Mesothelial cell of epicardium (in vitro differentiated cells): Measurements from ENCODE around the gene THSD7A. TPM values are rescaled to one million over a fixed set of nuclear protein-coding genes. Genes with fewer than 3 reads are reported as not detected.

Source experiments
- DNase-seq, 2 experiments: peaks; one replicate each; pipeline ENCODE4 v3.0.0; 2021; ENCODE audit warnings: low spot score in 2 of 2; ENCODE audit not compliant: unreplicated experiment in 2 of 2
- H3K27ac Mint-ChIP-seq: 2 replicates; pipeline ENCODE4 v1.8.0; 2021; ENCODE audit warnings: mixed read lengths
- H3K27me3 Mint-ChIP-seq: 2 replicates; pipeline ENCODE4 v1.8.0; 2021; ENCODE audit warnings: low read depth, mixed read lengths
- H3K36me3 Mint-ChIP-seq: 2 replicates; pipeline ENCODE4 v1.8.0; 2021; ENCODE audit warnings: mixed read lengths
- H3K4me1 Mint-ChIP-seq: 2 replicates; pipeline ENCODE4 v1.8.0; 2021; ENCODE audit warnings: mixed read lengths
- H3K4me3 Mint-ChIP-seq: 2 replicates; pipeline ENCODE4 v1.8.0; 2021; ENCODE audit warnings: mild to moderate bottlenecking, moderate library complexity, mixed read lengths
- H3K9me3 Mint-ChIP-seq: 2 replicates; pipeline ENCODE4 v1.8.0; 2021; ENCODE audit warnings: mixed read lengths
- total RNA-seq: library from RNA; stranded (reverse); gene quantifications from 3 replicates; pipeline ENCODE4 v1.2.1, GENCODE V29; 2021
- TF ChIP-seq, protein P1 (sequence below): fragments of 200-600 bp; sonication (generic); IDR thresholded peaks from one replicate; pipeline ENCODE4 v1.5.0; 2021; ENCODE audit warnings: antibody characterized with exemption; ENCODE audit not compliant: unreplicated experiment

The THSD7A gene
- total RNA-seq, 1 donor from 2014 or later, result 13.4 TPM

DNA sequence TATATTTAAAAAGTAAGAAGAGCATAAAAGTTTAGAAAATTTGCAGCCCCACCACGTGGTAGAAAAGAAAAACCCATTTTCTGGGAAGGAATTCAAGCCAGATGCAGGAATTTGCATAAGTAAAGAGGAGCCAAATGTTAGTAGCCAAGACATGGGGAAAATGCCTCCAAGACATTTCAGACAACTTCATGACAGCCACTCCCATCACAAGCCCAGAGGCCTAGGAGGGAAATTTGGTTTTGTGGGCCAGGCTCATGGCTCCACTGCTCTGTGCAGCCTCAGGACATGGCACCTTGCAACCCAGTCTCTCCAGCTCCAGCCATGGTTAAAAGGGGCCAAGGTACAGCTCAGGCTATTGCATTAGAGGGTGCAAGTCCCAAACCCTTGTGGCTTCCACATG, 411.9 kb downstream of the THSD7A start:
- Mint-ChIP-seq H3K27ac (no peak overlapping the region), H3K9me3 (peaks cover 15% of the 10 kb centered on the region), H3K4me3 (no peak overlapping the region), H3K27me3 (no peaks in the 10 kb centered on the region), H3K4me1 (no peaks in the 10 kb centered on the region), H3K36me3 (peaks cover 26% of the 10 kb centered on the region)
- TF ChIP-seq, protein P1, sequence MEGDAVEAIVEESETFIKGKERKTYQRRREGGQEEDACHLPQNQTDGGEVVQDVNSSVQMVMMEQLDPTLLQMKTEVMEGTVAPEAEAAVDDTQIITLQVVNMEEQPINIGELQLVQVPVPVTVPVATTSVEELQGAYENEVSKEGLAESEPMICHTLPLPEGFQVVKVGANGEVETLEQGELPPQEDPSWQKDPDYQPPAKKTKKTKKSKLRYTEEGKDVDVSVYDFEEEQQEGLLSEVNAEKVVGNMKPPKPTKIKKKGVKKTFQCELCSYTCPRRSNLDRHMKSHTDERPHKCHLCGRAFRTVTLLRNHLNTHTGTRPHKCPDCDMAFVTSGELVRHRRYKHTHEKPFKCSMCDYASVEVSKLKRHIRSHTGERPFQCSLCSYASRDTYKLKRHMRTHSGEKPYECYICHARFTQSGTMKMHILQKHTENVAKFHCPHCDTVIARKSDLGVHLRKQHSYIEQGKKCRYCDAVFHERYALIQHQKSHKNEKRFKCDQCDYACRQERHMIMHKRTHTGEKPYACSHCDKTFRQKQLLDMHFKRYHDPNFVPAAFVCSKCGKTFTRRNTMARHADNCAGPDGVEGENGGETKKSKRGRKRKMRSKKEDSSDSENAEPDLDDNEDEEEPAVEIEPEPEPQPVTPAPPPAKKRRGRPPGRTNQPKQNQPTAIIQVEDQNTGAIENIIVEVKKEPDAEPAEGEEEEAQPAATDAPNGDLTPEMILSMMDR, result no peak
- no peak for DNase-seq

DNA sequence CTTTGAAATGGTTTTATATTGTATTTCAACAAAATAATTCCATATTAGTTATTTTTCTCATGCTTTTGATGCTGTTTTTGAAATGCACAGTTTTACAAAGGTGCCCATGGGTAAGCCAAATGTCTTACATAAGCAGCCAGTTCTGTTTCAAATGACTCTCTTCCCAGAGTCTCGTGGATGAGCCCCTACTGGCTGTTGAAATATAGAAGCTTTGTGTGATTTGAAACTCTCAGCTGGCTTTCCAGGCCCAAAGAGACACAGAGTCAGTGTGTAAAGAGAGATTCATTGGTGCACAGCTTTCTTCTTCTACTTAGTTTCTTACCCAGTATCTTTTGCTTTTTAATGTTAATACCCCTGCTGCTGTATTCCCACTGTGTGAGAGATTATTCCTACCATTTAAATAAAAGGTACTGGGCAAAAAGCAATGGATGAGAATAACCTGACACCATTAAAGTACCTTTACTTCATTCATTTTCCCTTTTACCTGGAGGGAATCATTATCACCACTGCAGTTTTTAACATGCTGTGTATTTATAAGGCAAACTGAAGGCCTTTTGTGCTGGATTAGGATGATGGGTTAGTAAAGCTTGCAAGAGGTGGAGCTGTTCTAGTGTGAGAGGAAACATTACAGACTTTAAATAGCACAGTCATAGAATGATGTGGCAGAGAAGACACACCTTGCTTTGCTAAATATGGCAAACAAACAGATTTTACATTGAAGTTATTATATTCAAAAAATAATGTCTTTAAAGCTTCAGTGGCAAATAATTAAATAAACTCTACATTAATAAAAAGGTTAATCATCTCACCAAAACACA, 415.1 kb downstream of the THSD7A start:
- no peak for DNase-seq
- TF ChIP-seq, protein P1, result no peak
- Mint-ChIP-seq H3K9me3 (peaks cover 33% of the 10 kb centered on the region), H3K36me3 (peaks cover 33% of the 10 kb centered on the region), H3K27ac (no peak overlapping the region), H3K27me3 (no peaks in the 10 kb centered on the region), H3K4me3 (no peak overlapping the region), H3K4me1 (no peaks in the 10 kb centered on the region)

DNA sequence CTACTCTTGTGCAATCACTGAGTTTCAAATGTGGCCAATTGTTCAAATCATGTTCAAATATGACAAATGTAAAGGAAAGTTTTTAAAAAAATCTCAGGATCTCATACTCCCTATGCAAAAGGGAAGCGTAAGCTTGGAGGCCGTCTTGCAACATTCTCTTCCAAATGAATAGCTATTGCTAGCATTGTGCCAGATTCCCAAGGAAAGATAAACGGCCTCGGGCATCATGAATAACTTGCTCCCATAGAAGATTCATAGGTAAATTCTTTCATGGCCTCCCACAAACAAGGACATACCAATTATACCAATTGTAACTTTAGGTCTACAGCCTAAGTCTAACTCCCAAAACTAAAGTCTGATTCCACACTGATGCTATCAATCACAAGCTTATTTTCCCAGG, 416.9 kb downstream of the THSD7A start:
- TF ChIP-seq, protein P1, result no peak
- peaks cover 26% of the 10 kb centered on the region for H3K9me3 Mint-ChIP-seq
- H3K27ac Mint-ChIP-seq, result no peak overlapping the region
- H3K36me3 Mint-ChIP-seq, result peaks cover 26% of the 10 kb centered on the region
- H3K4me3 Mint-ChIP-seq, result no peak overlapping the region
- no peaks in the 10 kb centered on the region for H3K27me3 Mint-ChIP-seq
- DNase-seq, result no peak
- H3K4me1 Mint-ChIP-seq, result peaks cover 8% of the 10 kb centered on the region

DNA sequence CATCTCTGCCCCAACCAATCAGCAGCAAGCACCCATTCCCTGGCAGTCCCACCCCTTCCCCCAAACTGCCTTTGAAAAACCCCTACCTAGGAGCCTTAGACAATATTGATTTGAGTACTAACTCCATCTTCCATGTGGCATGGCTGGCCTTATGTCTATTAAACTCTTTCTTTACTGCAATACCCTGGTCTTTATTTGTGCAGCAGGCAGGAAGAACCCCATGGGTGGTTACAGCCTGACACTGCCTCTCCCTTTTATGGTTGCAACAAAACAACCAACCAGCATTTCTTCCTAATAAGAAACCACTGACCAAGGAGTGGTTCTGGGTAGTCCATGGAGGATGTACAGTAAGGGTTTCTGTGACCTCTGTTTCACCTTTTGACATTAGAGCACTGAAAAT, 418.1 kb downstream of the THSD7A start:
- Mint-ChIP-seq H3K36me3 (peaks cover 19% of the 10 kb centered on the region), H3K9me3 (peaks cover 18% of the 10 kb centered on the region), H3K4me1 (peaks cover 8% of the 10 kb centered on the region), H3K27ac (no peak overlapping the region), H3K4me3 (no peak overlapping the region), H3K27me3 (no peaks in the 10 kb centered on the region)
- TF ChIP-seq, protein P1, result no peak
- no peak for DNase-seq

DNA sequence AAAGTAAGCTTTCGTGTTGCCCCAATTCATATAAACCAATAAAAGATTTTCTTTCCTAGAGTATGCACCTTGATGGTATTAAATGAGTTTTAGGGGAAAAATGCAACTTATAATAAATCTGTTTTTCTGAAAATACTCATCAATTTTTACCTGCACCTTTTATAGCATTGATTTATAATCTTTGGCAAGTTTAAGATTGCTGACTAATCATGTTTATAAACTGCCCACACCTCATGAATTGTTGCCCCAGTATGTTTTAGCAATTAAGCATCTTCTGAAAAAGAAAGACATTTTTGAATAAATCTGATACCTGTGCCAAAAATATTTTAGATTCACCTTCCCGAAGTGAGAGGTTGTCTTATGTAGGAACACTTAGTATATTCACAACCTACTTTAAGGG, 420.0 kb downstream of the THSD7A start:
- Mint-ChIP-seq H3K27ac (no peak overlapping the region), H3K4me3 (no peak overlapping the region), H3K36me3 (peaks cover 19% of the 10 kb centered on the region), H3K27me3 (no peaks in the 10 kb centered on the region), H3K9me3 (peaks cover 18% of the 10 kb centered on the region), H3K4me1 (peaks cover 8% of the 10 kb centered on the region)
- TF ChIP-seq, protein P1, result no peak
- no peak for DNase-seq
